Neural cell (in vitro differentiated cells): ENCODE measurements around the gene MLLT11. TPM values are rescaled to one million over a fixed set of nuclear protein-coding genes. Genes with fewer than 3 reads are reported as not detected.

Experiments
- H2AFZ ChIP-seq: fragments of 200-600, 300-800 bp; sonication (generic), shearing (Covaris generic); 2 replicates; pipeline ENCODE4 v1.6.0; 2014; ENCODE audit warnings: low read depth, mild to moderate bottlenecking, antibody characterized with exemption, low read length, moderate library complexity
- H3F3A ChIP-seq: fragments of 200-600 bp; shearing (Covaris generic); 2 replicates; pipeline ENCODE4 v1.6.1; 2016; ENCODE audit warnings: mild to moderate bottlenecking, moderate library complexity, mixed read lengths, antibody characterized with exemption, low read length; ENCODE audit not compliant: insufficient read depth, poor library complexity, severe bottlenecking
- H3K27ac ChIP-seq: fragments of 200-600, 300-800 bp; sonication (generic), shearing (Covaris generic); 2 replicates; pipeline ENCODE4 v1.5.1; 2014; ENCODE audit warnings: mild to moderate bottlenecking, low read length, moderate library complexity
- H3K27me3 ChIP-seq: fragments of 300-800, 200-600 bp; sonication (generic), shearing (Covaris generic); 2 replicates; pipeline ENCODE4 v1.6.0; 2014; ENCODE audit warnings: mild to moderate bottlenecking, low read depth, low read length, moderate library complexity; ENCODE audit not compliant: insufficient read depth
- H3K36me3 ChIP-seq: fragments of 300-800, 200-600 bp; sonication (generic), shearing (Covaris generic); 2 replicates; pipeline ENCODE4 v1.5.1; 2014; ENCODE audit warnings: mild to moderate bottlenecking, antibody characterized with exemption, low read length, moderate library complexity; ENCODE audit not compliant: insufficient read depth
- H3K4me2 ChIP-seq: fragments of 300-800, 200-600 bp; sonication (generic), shearing (Covaris generic); 2 replicates; pipeline ENCODE4 v1.6.0; 2014; ENCODE audit warnings: mild to moderate bottlenecking, low read length
- H3K4me3 ChIP-seq: fragments of 300-800, 200-600 bp; sonication (generic), shearing (Covaris generic); 2 replicates; pipeline ENCODE4 v1.5.1; 2014; ENCODE audit warnings: mild to moderate bottlenecking, low read length, moderate library complexity
- H3K79me2 ChIP-seq: fragments of 200-600 bp; shearing (Covaris generic); replicated peaks from 2 replicates; pipeline ENCODE4 v1.6.0; 2014; ENCODE audit warnings: mild to moderate bottlenecking, low read length, moderate library complexity; ENCODE audit not compliant: insufficient read depth
- H3K9ac ChIP-seq: fragments of 300-800, 200-600 bp; sonication (generic), shearing (Covaris generic); 2 replicates; pipeline ENCODE4 v1.6.1; 2016; ENCODE audit warnings: mild to moderate bottlenecking, low read length, mixed read lengths
- H3K9me2 ChIP-seq: fragments of 200-600 bp; shearing (Covaris generic); 2 replicates; pipeline ENCODE4 v1.6.1; 2016; ENCODE audit warnings: mild to moderate bottlenecking, low read length, mixed read lengths; ENCODE audit not compliant: insufficient read depth
- H3K9me3 ChIP-seq: fragments of 200-600, 300-800 bp; sonication (generic), shearing (Covaris generic); 2 replicates; pipeline ENCODE4 v1.6.1; 2016; ENCODE audit warnings: mild to moderate bottlenecking, mixed run types, low read length, moderate library complexity, mixed read lengths
- H4K20me1 ChIP-seq: fragments of 200-600 bp; shearing (Covaris generic); 2 replicates; pipeline ENCODE4 v1.6.1; 2016; ENCODE audit warnings: mild to moderate bottlenecking, mixed run types; ENCODE audit not compliant: insufficient read depth
- EP300 ChIP-seq: fragments of 450-650 bp; conservative IDR thresholded peaks from 2 replicates; pipeline ENCODE4 v1.6.1; 2014; ENCODE audit warnings: antibody characterized with exemption, mild to moderate bottlenecking, moderate library complexity; ENCODE audit not compliant: poor library complexity, severe bottlenecking
- EZH2 ChIP-seq: fragments of 200-600, 300-800 bp; shearing (Covaris generic), sonication (generic); IDR thresholded peaks from 2 replicates; pipeline ENCODE4 v1.6.1; 2014; ENCODE audit warnings: antibody characterized with exemption, low read length, borderline replicate concordance, mild to moderate bottlenecking; ENCODE audit not compliant: insufficient read depth, poor library complexity, severe bottlenecking
- MXI1 ChIP-seq: fragments of 450-650 bp; conservative IDR thresholded peaks from 2 replicates; pipeline ENCODE4 v1.6.1; 2014; ENCODE audit warnings: antibody characterized with exemption, mild to moderate bottlenecking; ENCODE audit not compliant: poor library complexity, severe bottlenecking
- POLR2AphosphoS5 ChIP-seq: IDR thresholded peaks from 2 replicates; pipeline ENCODE4 v1.6.1; 2012
- RAD21 ChIP-seq: fragments of 450-650 bp; conservative IDR thresholded peaks from 2 replicates; pipeline ENCODE4 v1.6.1; 2014; ENCODE audit warnings: antibody characterized with exemption, mild to moderate bottlenecking, moderate library complexity
- SMC3 ChIP-seq: fragments of 450-650 bp; conservative IDR thresholded peaks from 2 replicates; pipeline ENCODE4 v1.6.1; 2014; ENCODE audit warnings: antibody characterized with exemption, mild to moderate bottlenecking, moderate library complexity; ENCODE audit not compliant: poor library complexity
- TAF1 ChIP-seq: IDR thresholded peaks from 2 replicates; pipeline ENCODE4 v1.6.1; 2012; ENCODE audit warnings: low read depth
- polyA plus RNA-seq: library from polyadenylated mRNA; depleted of rRNA; stranded (reverse); fragments of >200 nt; gene quantifications from 2 replicates; pipeline ENCODE4 v1.2.3, GENCODE V29; 2014
- TF ChIP-seq, protein P1 (sequence below): fragments of 450-650 bp; IDR thresholded peaks from 2 replicates; pipeline ENCODE4 v1.5.1; 2014; ENCODE audit warnings: antibody characterized with exemption, mild to moderate bottlenecking, moderate library complexity; ENCODE audit not compliant: poor library complexity, severe bottlenecking
- TF ChIP-seq, protein P2 (sequence below): IDR thresholded peaks from 2 replicates; pipeline ENCODE4 v1.6.1; 2012; ENCODE audit warnings: borderline replicate concordance

Gene MLLT11
- polyA plus RNA-seq, 1 donor from 2014 or later: 142 TPM

DNA sequence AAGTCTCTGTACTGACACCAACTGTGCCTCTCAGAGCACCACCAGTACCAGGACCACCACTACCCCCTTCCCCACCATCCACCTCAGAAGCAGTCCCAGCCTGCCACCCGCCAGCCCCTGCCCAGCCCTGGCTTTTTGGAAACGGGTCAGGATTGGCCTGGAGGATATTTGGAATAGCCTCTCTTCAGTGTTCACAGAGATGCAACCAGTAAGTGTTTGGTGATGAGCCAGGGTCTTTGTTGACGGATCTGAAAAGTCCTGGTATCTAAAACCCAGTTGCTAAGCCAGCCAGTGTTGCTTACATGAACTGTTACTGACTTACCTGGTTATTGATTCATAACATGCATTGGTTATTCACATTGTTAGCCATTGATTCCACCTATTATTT lies 11.6 kb upstream of the MLLT11 start:
- H3K9me2 ChIP-seq: no peaks in the 10 kb centered on the region
- no peaks in the 10 kb centered on the region for H3K27me3 ChIP-seq
- no peaks in the 10 kb centered on the region for H3F3A ChIP-seq
- H3K36me3 ChIP-seq: no peaks in the 10 kb centered on the region
- H3K27ac ChIP-seq: peak overlapping the region; percentile 71
- TF ChIP-seq, protein P1, sequence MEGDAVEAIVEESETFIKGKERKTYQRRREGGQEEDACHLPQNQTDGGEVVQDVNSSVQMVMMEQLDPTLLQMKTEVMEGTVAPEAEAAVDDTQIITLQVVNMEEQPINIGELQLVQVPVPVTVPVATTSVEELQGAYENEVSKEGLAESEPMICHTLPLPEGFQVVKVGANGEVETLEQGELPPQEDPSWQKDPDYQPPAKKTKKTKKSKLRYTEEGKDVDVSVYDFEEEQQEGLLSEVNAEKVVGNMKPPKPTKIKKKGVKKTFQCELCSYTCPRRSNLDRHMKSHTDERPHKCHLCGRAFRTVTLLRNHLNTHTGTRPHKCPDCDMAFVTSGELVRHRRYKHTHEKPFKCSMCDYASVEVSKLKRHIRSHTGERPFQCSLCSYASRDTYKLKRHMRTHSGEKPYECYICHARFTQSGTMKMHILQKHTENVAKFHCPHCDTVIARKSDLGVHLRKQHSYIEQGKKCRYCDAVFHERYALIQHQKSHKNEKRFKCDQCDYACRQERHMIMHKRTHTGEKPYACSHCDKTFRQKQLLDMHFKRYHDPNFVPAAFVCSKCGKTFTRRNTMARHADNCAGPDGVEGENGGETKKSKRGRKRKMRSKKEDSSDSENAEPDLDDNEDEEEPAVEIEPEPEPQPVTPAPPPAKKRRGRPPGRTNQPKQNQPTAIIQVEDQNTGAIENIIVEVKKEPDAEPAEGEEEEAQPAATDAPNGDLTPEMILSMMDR: peak; percentile 23
- no peak for TF ChIP-seq TAF1
- H3K9ac ChIP-seq: peak overlapping the region; percentile 87
- no peaks in the 10 kb centered on the region for H3K9me3 ChIP-seq
- no peaks in the 10 kb centered on the region for H3K79me2 ChIP-seq
- H4K20me1 ChIP-seq: no peaks in the 10 kb centered on the region
- H2AFZ ChIP-seq: no peak overlapping the region
- H3K4me3 ChIP-seq: peak overlapping the region; percentile 90
- H3K4me2 ChIP-seq: peak overlapping the region; percentile 76

- Histone ChIP-seq H3K27ac (no peak overlapping the region), H3K36me3 (no peaks in the 10 kb centered on the region), H3K79me2 (no peaks in the 10 kb centered on the region), H2AFZ (no peak overlapping the region), H3K9me3 (no peaks in the 10 kb centered on the region), H3K9ac (no peak overlapping the region), H3K4me3 (peak overlapping the region; percentile 14), H3K9me2 (no peaks in the 10 kb centered on the region), H3K4me2 (no peak overlapping the region), H3K27me3 (no peaks in the 10 kb centered on the region), H3F3A (no peaks in the 10 kb centered on the region), H4K20me1 (no peaks in the 10 kb centered on the region)
- TF ChIP-seq POLR2AphosphoS5: no peak
- TF ChIP-seq MXI1: no peak
- TF ChIP-seq, protein P2, sequence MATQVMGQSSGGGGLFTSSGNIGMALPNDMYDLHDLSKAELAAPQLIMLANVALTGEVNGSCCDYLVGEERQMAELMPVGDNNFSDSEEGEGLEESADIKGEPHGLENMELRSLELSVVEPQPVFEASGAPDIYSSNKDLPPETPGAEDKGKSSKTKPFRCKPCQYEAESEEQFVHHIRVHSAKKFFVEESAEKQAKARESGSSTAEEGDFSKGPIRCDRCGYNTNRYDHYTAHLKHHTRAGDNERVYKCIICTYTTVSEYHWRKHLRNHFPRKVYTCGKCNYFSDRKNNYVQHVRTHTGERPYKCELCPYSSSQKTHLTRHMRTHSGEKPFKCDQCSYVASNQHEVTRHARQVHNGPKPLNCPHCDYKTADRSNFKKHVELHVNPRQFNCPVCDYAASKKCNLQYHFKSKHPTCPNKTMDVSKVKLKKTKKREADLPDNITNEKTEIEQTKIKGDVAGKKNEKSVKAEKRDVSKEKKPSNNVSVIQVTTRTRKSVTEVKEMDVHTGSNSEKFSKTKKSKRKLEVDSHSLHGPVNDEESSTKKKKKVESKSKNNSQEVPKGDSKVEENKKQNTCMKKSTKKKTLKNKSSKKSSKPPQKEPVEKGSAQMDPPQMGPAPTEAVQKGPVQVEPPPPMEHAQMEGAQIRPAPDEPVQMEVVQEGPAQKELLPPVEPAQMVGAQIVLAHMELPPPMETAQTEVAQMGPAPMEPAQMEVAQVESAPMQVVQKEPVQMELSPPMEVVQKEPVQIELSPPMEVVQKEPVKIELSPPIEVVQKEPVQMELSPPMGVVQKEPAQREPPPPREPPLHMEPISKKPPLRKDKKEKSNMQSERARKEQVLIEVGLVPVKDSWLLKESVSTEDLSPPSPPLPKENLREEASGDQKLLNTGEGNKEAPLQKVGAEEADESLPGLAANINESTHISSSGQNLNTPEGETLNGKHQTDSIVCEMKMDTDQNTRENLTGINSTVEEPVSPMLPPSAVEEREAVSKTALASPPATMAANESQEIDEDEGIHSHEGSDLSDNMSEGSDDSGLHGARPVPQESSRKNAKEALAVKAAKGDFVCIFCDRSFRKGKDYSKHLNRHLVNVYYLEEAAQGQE: no peak
- no peak for TF ChIP-seq EZH2
- no peak for TF ChIP-seq TAF1
- no peak for TF ChIP-seq EP300
- TF ChIP-seq SMC3: no peak
- TF ChIP-seq RAD21: no peak
- TF ChIP-seq, protein P1: no peak
Measured at GRCh38 chr1:151049458-151049857, 10.7 kb upstream of the MLLT11 start.
